Measurements from ENCODE around the gene RESF1. TPM values are rescaled to one million over a fixed set of nuclear protein-coding genes. Genes with fewer than 3 reads are reported as not detected.

RESF1 gene
- total RNA-seq, 1 donor from 2014 or later = 113 TPM

- H3K4me2 ChIP-seq = no peak overlapping the region
- no peaks in the 10 kb centered on the region for H3K79me2 ChIP-seq (ENCODE audit: low read depth)
- no peak overlapping the region for H3K4me3 Mint-ChIP-seq
- no peaks in the 10 kb centered on the region for H3K4me1 ChIP-seq
- H3K4me1 Mint-ChIP-seq = no peaks in the 10 kb centered on the region
- H4K20me1 ChIP-seq (ENCODE audit: low read depth) = no peaks in the 10 kb centered on the region
- H3K36me3 ChIP-seq = no peaks in the 10 kb centered on the region
- H3K27me3 Mint-ChIP-seq (ENCODE audit: insufficient read depth, low read depth) = no peaks in the 10 kb centered on the region
- H3K27ac Mint-ChIP-seq = no peak overlapping the region
- no peaks in the 10 kb centered on the region for H3K27me3 ChIP-seq
- no peak for DNase-seq (ENCODE audit: low spot score)
- no peaks in the 10 kb centered on the region for H3K9me3 ChIP-seq (ENCODE audit: low read depth)
- no peak overlapping the region for H3K9ac ChIP-seq
- H3F3A ChIP-seq (ENCODE audit: low read depth) = peaks cover 5% of the 10 kb centered on the region
- peaks cover 8% of the 10 kb centered on the region for H3K36me3 Mint-ChIP-seq
- H3K4me3 ChIP-seq = no peak overlapping the region
- no peak overlapping the region for H3K27ac ChIP-seq
- H3K9me3 Mint-ChIP-seq = no peaks in the 10 kb centered on the region
- TF ChIP-seq, protein P1, sequence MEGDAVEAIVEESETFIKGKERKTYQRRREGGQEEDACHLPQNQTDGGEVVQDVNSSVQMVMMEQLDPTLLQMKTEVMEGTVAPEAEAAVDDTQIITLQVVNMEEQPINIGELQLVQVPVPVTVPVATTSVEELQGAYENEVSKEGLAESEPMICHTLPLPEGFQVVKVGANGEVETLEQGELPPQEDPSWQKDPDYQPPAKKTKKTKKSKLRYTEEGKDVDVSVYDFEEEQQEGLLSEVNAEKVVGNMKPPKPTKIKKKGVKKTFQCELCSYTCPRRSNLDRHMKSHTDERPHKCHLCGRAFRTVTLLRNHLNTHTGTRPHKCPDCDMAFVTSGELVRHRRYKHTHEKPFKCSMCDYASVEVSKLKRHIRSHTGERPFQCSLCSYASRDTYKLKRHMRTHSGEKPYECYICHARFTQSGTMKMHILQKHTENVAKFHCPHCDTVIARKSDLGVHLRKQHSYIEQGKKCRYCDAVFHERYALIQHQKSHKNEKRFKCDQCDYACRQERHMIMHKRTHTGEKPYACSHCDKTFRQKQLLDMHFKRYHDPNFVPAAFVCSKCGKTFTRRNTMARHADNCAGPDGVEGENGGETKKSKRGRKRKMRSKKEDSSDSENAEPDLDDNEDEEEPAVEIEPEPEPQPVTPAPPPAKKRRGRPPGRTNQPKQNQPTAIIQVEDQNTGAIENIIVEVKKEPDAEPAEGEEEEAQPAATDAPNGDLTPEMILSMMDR (IDR thresholded peaks at IDR 0.05) = no peak
- TF ChIP-seq EZH2 (IDR thresholded peaks at IDR 0.05) (no peak), EZH2phosphoT487 (IDR thresholded peaks at IDR 0.05) (no peak)
- H2AFZ ChIP-seq (replicated peaks) = no peak overlapping the region
Observed at GRCh38 chr12:32005496-32006125, 46.4 kb downstream of the RESF1 start.

Other genes starting within 250 kb of the RESF1 start
- 18.3 and 29.4 TPM in 2 replicates for gene AMN1, start 230.4 kb upstream of the RESF1 start, total RNA-seq (ENCODE audit: low replicate concordance)
- 20.3 and 23.6 TPM in 2 replicates for gene BICD1, start 147.4 kb downstream of the RESF1 start, total RNA-seq (ENCODE audit: low replicate concordance)

Measured in neural progenitor cell (in vitro differentiated cells).